H54 (cell line): Measurements from ENCODE around the gene SLC35G6.

Experiments
- DNase-seq: peaks from one replicate; pipeline ENCODE4 v3.0.0; 2011; ENCODE audit warnings: low spot score, mixed read lengths; ENCODE audit not compliant: insufficient read length
- FAIRE-seq: peaks from 3 replicates; lab custom pipeline; 2011; peaks lifted over from hg19 to GRCh38; lab: Jason Lieb, UNC
- POLR2A ChIP-seq: IDR thresholded peaks from 2 replicates; pipeline ENCODE4 v1.6.1; 2011; ENCODE audit warnings: low read depth, mild to moderate bottlenecking, low read length

The SLC35G6 gene

GRCh38 chr17:7496470-7497183 lies 15.4 kb downstream of the SLC35G6 start:
- DNase-seq (no peak), FAIRE-seq (no peak)
- no peak for TF ChIP-seq POLR2A

- no peak for TF ChIP-seq POLR2A
- DNase-seq (no peak), FAIRE-seq (no peak)
These were observed 16.0 kb downstream of the SLC35G6 start for GRCh38 chr17:7497228-7497627.

GRCh38 chr17:7497636-7498035 lies 16.4 kb downstream of the SLC35G6 start:
- FAIRE-seq (no peak), DNase-seq (no peak)
- TF ChIP-seq POLR2A = no peak

- no peak for TF ChIP-seq POLR2A
- DNase-seq = no peak
- FAIRE-seq = no peak
These were observed 17.9 kb downstream of the SLC35G6 start for GRCh38 chr17:7499161-7499560.

- no peak for TF ChIP-seq POLR2A
- DNase-seq (no peak), FAIRE-seq (no peak)
These were observed 20.5 kb downstream of the SLC35G6 start for GRCh38 chr17:7501729-7502128.

- FAIRE-seq = no peak
- DNase-seq = no peak
- TF ChIP-seq POLR2A = no peak
These were observed 21.1 kb downstream of the SLC35G6 start for GRCh38 chr17:7502171-7502847.

- FAIRE-seq = no peak
- TF ChIP-seq POLR2A = no peak
- no peak for DNase-seq
These were observed 21.7 kb downstream of the SLC35G6 start for GRCh38 chr17:7502987-7503386.

GRCh38 chr17:7503521-7503920 lies 22.3 kb downstream of the SLC35G6 start:
- no peak for DNase-seq
- no peak for FAIRE-seq
- TF ChIP-seq POLR2A = no peak

GRCh38 chr17:7508145-7508544 lies 26.9 kb downstream of the SLC35G6 start:
- no peak for TF ChIP-seq POLR2A
- no peak for DNase-seq
- no peak for FAIRE-seq

- FAIRE-seq = no peak
- no peak for DNase-seq
- no peak for TF ChIP-seq POLR2A
These were observed 27.6 kb downstream of the SLC35G6 start for GRCh38 chr17:7508846-7509245.

- no peak for TF ChIP-seq POLR2A
- no peak for FAIRE-seq
- no peak for DNase-seq
These were observed 28.7 kb downstream of the SLC35G6 start for GRCh38 chr17:7509937-7510336.

GRCh38 chr17:7511108-7511507 lies 29.9 kb downstream of the SLC35G6 start:
- TF ChIP-seq POLR2A = no peak
- no peak for FAIRE-seq
- no peak for DNase-seq

- DNase-seq (no peak), FAIRE-seq (no peak)
- TF ChIP-seq POLR2A = no peak
These were observed 30.9 kb downstream of the SLC35G6 start for GRCh38 chr17:7512105-7512504.

GRCh38 chr17:7512824-7513540 lies 31.7 kb downstream of the SLC35G6 start:
- DNase-seq = no peak
- FAIRE-seq = no peak
- no peak for TF ChIP-seq POLR2A
